ENCODE data around the gene ATAD3A.
"Not testable (repeated sequence)": the region's sequence is repeated elsewhere in the genome, so short reads cannot be mapped to it uniquely, and the experiment has no call there.

ATAD3A gene

GRCh38 chr1:1529936-1530335, 18.0 kb downstream of the ATAD3A start:
- no peak for TF ChIP-seq CTCF (conservative IDR thresholded peaks at IDR 0.05; ENCODE audit: low read depth, low read length)
- no peak overlapping the region for H3K4me3 ChIP-seq (ENCODE audit: low read length)
- DNase-seq (ENCODE audit: low read depth), result no peak

- TF ChIP-seq CTCF (conservative IDR thresholded peaks at IDR 0.05; ENCODE audit: low read depth, low read length), result no peak
Measured at GRCh38 chr1:1531947-1532346, 20.0 kb downstream of the ATAD3A start.

GRCh38 chr1:1533176-1533893, 21.4 kb downstream of the ATAD3A start:
- DNase-seq (ENCODE audit: low read depth); H3K4me3 ChIP-seq (ENCODE audit: low read length): not testable (repeated sequence)

More at GRCh38 chr1:1531947-1532346, 20.0 kb downstream of the ATAD3A start:
- no peak overlapping the region for H3K4me3 ChIP-seq (ENCODE audit: low read length)
- no peak for DNase-seq (ENCODE audit: low read depth)

- DNase-seq (ENCODE audit: low read depth); H3K4me3 ChIP-seq (ENCODE audit: low read length): not testable (repeated sequence)
Measured at GRCh38 chr1:1533894-1534291, 21.9 kb downstream of the ATAD3A start.

- H3K4me3 ChIP-seq (ENCODE audit: low read length), result no peak overlapping the region
- no peak for TF ChIP-seq CTCF (conservative IDR thresholded peaks at IDR 0.05; ENCODE audit: low read depth, low read length)
- DNase-seq (ENCODE audit: low read depth), result no peak
Measured at GRCh38 chr1:1534401-1535154, 22.6 kb downstream of the ATAD3A start.

- no peak overlapping the region for H3K4me3 ChIP-seq (ENCODE audit: low read length)
- DNase-seq (ENCODE audit: low read depth), result no peak
- no peak for TF ChIP-seq CTCF (conservative IDR thresholded peaks at IDR 0.05; ENCODE audit: low read depth, low read length)
Measured at GRCh38 chr1:1535201-1536018, 23.4 kb downstream of the ATAD3A start.

GRCh38 chr1:1536019-1536937, 24.3 kb downstream of the ATAD3A start:
- no peak for DNase-seq (ENCODE audit: low read depth)

More at GRCh38 chr1:1536019-1536937, 24.3 kb downstream of the ATAD3A start:
- TF ChIP-seq CTCF (conservative IDR thresholded peaks at IDR 0.05; ENCODE audit: low read depth, low read length), result no peak
- H3K4me3 ChIP-seq (ENCODE audit: low read length), result no peak overlapping the region
